Activated CD4-positive, alpha-beta T cell treated with anti-CD3 and anti-CD28 coated beads, Interleukin-2, amount 50 U/mL, for 24 hours (primary cell): Measurements from ENCODE around the gene LRRTM4.
"Not testable (repeated sequence)": the region's sequence is repeated elsewhere in the genome, so short reads cannot be mapped to it uniquely, and the experiment has no call there.

ENCODE experiments used
- DNase-seq, 2 donors: peaks; one replicate each; pipeline ENCODE4 v3.0.0-alpha.2; 2020; ENCODE audit warnings: low read depth in 1 of 2, low spot score in 1 of 2

Gene LRRTM4

GRCh38 chr2:77179297-77179696 is 342.9 kb downstream of the LRRTM4 start:
- DNase-seq = no peak

- not testable (repeated sequence) for DNase-seq
Measured at GRCh38 chr2:77175266-77175780, 346.9 kb downstream of the LRRTM4 start.

- no peak for DNase-seq
Measured at GRCh38 chr2:77169426-77169825, 352.8 kb downstream of the LRRTM4 start.

DNA sequence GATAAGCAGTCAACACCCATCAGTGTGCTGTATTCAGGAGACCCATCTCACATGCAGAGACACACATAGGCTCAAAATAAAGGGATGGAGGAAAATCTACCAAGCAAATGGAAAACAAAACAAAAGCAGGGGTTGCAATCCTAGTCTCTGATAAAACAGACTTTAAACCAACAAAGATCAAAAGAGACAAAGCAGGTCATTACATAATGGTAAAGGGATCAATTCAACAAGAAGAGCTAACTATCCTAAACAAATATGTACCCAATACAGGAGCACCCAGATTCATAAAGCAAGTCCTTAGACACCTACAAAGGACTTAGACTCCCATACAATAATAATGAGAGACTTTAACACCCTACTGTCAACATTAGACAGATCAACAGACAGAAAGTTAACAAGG is 358.2 kb downstream of the LRRTM4 start:
- DNase-seq = not testable (repeated sequence)

- DNase-seq = no peak
Measured at GRCh38 chr2:77161009-77161408, 361.2 kb downstream of the LRRTM4 start.

GRCh38 chr2:77156599-77156998 is 365.6 kb downstream of the LRRTM4 start:
- DNase-seq = no peak

- DNase-seq = no peak
Measured at GRCh38 chr2:77155511-77155910, 366.7 kb downstream of the LRRTM4 start.

- DNase-seq = no peak
Measured at GRCh38 chr2:77149565-77149964, 372.6 kb downstream of the LRRTM4 start.

DNA sequence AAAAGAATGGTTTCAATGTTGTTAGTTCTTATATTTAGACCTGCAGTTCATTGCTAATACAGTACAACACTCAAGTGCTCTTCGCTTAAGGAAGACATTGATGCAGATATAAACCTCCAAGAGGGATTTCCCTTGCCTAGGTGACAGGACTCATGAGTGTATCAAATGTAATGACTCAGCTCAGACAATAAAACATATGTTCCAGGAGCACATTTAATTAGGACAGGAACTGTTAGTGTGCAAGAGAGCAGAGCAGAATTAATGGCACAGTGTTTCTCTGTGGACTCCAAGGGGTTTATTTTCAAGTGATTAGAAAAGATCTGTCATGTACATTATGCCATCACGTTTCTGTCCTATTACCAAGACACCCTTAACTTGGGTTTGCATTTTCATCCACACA is 375.0 kb downstream of the LRRTM4 start:
- DNase-seq = no peak

DNA sequence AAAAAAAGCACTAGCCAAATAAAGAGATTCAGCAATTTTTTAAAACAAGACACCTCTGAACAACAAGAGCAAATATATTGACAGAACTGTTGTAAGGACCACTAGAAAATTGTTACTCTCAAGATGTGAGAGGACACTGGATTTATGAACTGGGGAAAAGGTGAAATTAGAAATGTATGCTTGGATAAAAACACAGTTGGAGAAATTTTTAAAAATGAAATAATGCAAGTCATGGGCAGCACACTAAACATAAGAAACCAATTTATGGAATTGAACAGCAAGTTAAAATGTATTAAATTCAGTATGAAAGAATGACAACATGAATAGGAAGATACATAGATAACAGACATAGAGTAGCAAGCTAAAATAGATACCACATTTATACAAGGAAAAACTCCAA is 377.4 kb downstream of the LRRTM4 start:
- DNase-seq = no peak

- DNase-seq = no peak
Measured at GRCh38 chr2:77142141-77142540, 380.0 kb downstream of the LRRTM4 start.

DNA sequence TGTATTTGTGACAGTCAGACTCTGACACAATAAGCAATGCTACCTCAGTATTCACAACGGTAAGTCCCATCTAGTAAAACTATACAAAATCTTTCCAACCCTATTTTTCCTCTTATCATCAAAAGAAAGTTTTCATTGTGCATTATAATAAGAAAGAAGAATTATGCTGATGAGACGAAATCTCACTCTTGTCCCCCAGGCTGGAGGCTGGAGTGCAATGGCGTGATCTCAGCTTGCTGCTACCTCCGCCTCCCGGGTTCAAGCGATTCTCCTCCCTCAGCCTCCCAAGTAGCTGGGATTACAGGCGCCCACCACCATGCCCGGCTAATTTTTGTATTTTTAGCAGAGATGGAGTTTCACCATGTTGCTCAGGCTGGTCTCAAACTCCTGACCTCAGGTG is 393.7 kb downstream of the LRRTM4 start:
- DNase-seq = not testable (repeated sequence)

- no peak for DNase-seq
Measured at GRCh38 chr2:77127345-77127744, 394.8 kb downstream of the LRRTM4 start.

DNA sequence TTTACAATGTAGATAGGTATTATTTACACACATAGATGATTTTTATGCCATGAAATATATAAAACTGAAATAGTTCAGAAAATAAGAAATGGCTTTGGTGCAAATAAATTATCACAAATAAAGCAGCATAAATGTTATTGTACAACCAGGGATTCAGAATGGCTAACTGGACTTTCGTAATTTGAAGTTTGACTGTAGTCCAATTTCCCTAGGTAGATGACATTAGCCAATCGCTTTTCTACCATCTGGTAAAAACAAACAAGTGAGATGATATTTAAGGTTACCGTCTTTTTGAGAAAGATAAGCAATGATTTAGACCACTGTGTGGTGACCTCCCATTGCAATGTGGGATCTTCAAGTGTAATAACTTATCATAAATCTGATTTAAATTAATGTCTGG is 400.7 kb downstream of the LRRTM4 start:
- no peak for DNase-seq

GRCh38 chr2:77119333-77119732 is 402.8 kb downstream of the LRRTM4 start:
- no peak for DNase-seq

DNA sequence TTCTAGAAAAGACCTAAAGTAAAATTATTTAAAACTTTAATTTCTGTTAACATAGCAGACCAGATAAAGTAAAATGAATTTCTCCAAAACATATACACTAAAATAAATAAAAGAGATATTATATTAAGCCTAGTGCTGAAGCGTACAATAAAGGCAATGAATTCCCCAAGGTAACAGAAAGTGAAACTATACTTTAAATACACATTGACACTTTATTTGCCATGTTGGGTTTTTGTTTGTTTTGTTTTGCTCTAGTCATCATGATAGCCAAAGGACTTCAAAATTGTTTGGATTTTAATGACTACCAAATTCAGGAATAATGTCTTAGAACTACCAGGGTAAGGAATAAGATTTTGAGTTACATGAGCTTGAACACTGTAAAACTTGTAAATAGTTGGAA is 413.3 kb downstream of the LRRTM4 start:
- DNase-seq = no peak

GRCh38 chr2:77105008-77105407 is 417.2 kb downstream of the LRRTM4 start:
- DNase-seq = no peak

- DNase-seq = no peak
Measured at GRCh38 chr2:77104554-77104953, 417.6 kb downstream of the LRRTM4 start.

- no peak for DNase-seq
Measured at GRCh38 chr2:77102927-77103326, 419.2 kb downstream of the LRRTM4 start.

GRCh38 chr2:77101796-77102452 is 420.3 kb downstream of the LRRTM4 start:
- DNase-seq = no peak

GRCh38 chr2:77099961-77100360 is 422.2 kb downstream of the LRRTM4 start:
- DNase-seq = no peak

- not testable (repeated sequence) for DNase-seq
Measured at GRCh38 chr2:77095525-77095924, 426.7 kb downstream of the LRRTM4 start.

GRCh38 chr2:77095096-77095495 is 427.1 kb downstream of the LRRTM4 start:
- DNase-seq = no peak
